ENCODE data around the gene CROT.

Gene CROT

DNA sequence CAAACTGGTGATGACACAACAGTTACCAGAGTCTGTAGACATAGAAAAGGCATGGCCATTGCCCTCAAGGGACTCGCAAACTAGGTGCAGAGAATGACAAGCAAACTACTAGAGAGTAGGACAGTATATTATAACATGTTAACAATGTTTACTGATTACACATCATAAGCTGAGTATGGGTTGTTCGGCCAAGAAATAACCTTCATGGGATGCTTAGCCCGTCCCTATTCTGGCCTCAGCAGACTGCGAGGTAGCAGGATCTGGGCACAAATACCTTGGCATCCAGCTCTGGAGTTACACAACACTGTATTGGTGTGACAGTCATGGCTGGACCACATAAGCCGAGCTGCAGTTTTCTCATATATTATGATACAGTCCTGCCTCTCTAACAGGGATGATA is 78.6 kb downstream of the CROT start:
- H3K4me3 ChIP-seq (ENCODE audit: low read depth, low read length), result no peak overlapping the region
- TF ChIP-seq, protein P1, sequence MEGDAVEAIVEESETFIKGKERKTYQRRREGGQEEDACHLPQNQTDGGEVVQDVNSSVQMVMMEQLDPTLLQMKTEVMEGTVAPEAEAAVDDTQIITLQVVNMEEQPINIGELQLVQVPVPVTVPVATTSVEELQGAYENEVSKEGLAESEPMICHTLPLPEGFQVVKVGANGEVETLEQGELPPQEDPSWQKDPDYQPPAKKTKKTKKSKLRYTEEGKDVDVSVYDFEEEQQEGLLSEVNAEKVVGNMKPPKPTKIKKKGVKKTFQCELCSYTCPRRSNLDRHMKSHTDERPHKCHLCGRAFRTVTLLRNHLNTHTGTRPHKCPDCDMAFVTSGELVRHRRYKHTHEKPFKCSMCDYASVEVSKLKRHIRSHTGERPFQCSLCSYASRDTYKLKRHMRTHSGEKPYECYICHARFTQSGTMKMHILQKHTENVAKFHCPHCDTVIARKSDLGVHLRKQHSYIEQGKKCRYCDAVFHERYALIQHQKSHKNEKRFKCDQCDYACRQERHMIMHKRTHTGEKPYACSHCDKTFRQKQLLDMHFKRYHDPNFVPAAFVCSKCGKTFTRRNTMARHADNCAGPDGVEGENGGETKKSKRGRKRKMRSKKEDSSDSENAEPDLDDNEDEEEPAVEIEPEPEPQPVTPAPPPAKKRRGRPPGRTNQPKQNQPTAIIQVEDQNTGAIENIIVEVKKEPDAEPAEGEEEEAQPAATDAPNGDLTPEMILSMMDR (IDR thresholded peaks at IDR 0.05; ENCODE audit: insufficient read depth, low read depth, low read length, missing control alignments), result no peak

GRCh38 chr7:87426160-87426559 is 80.7 kb downstream of the CROT start:
- no peak for DNase-seq (ENCODE audit: low read depth)
- TF ChIP-seq, protein P1 (IDR thresholded peaks at IDR 0.05; ENCODE audit: insufficient read depth, low read depth, low read length, missing control alignments), result no peak

More for the DNA sequence above, 78.6 kb downstream of the CROT start:
- no peak for DNase-seq (ENCODE audit: low read depth)

DNA sequence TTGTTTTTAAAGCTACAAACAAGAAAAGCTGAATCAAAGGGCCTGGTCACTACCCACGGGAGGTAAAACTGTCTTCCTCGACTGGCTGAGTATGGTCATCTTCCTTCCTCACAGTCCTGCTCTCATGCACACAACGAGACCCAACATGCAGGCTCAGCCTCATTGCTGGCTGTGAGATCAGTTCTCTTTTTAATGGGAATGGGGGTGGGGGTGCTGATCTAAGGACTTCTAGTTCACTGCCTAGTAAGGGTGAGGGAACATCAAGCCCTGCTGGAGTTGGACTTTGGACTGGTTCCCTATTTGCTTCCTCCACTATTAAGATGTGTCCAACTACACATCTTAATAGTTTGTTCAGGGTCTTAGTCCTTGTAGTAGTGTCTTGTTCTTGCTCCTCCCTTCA is 81.8 kb downstream of the CROT start:
- TF ChIP-seq, protein P1 (IDR thresholded peaks at IDR 0.05; ENCODE audit: insufficient read depth, low read depth, low read length, missing control alignments), result no peak

More at GRCh38 chr7:87426160-87426559, 80.7 kb downstream of the CROT start:
- H3K4me3 ChIP-seq (ENCODE audit: low read depth, low read length), result no peak overlapping the region

GRCh38 chr7:87432536-87432935 is 87.1 kb downstream of the CROT start:
- DNase-seq (ENCODE audit: low read depth), result no peak
- TF ChIP-seq, protein P1 (IDR thresholded peaks at IDR 0.05; ENCODE audit: insufficient read depth, low read depth, low read length, missing control alignments), result no peak
- H3K4me3 ChIP-seq (ENCODE audit: low read depth, low read length), result no peak overlapping the region

More for the DNA sequence above, 81.8 kb downstream of the CROT start:
- DNase-seq (ENCODE audit: low read depth), result no peak
- H3K4me3 ChIP-seq (ENCODE audit: low read depth, low read length), result no peak overlapping the region

DNA sequence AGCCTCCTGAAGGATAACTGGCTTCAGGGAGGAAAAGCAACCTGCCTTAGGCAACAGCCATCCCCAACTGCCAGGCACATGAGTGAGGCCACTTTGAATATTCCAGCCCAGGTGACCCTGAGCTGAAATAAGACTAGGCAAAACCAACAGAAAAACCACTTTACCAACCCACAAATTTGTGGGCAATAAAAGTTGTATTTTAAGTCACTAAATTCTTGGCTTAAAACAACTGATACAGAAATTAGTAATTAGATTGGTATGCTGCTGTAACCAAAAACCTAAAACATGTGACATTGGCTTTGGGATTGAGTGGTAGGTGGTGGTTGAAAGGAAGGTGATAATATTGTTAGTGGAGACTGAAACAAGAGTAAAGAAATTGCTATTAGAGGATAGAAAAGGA is 90.1 kb downstream of the CROT start:
- DNase-seq (ENCODE audit: low read depth), result no peak
- H3K4me3 ChIP-seq (ENCODE audit: low read depth, low read length), result no peak overlapping the region
- TF ChIP-seq, protein P1 (IDR thresholded peaks at IDR 0.05; ENCODE audit: insufficient read depth, low read depth, low read length, missing control alignments), result no peak

DNA sequence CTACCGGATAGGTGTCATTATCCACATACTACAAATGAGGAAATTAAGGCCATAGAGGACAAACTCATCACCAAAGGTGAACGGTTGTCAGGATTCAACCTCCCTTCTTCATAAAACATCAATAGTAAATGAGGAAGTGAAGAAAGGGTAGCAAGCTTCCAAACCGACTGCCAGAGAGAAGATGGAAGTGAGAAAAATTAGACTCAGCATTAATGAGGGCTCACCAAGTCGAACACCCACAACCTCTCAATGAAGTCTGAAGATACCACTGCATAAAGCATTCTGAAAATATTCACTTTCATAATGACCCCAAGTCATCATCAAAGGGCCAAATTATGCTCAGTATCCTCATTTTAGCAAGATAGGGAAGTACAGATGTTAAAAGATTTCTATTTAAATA is 100.4 kb downstream of the CROT start:
- TF ChIP-seq, protein P1 (IDR thresholded peaks at IDR 0.05; ENCODE audit: insufficient read depth, low read depth, low read length, missing control alignments), result no peak
- DNase-seq (ENCODE audit: low read depth), result peak; percentile 14

DNA sequence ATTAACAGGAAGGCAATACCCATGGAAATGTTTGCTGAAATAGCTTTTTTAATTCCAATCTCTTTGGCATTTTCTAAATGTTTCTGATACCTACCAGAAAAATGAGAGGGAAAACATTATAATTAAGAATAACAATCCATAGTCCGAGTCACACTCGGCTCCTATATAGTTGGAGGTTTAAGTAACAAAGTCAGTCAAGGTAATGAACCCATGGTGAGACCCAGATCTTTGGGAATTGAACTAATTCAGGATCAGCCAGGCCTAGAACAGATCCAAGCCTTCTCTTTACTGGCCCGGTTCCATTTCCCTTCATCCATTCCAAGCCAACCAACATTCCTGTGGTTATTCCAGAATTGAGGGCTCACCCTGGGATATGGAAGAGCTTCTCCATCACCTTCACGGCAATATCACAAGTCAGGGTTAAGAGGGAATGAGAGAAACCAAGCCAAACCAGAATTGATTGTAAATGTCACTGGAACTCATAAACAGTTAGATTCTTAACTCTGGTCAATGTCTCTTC is 101.7 kb downstream of the CROT start:
- H3K4me3 ChIP-seq (ENCODE audit: low read depth, low read length), result no peak overlapping the region
- DNase-seq (ENCODE audit: low read depth), result no peak
- TF ChIP-seq, protein P1 (IDR thresholded peaks at IDR 0.05; ENCODE audit: insufficient read depth, low read depth, low read length, missing control alignments), result no peak

More for the DNA sequence above, 100.4 kb downstream of the CROT start:
- H3K4me3 ChIP-seq (ENCODE audit: low read depth, low read length), result no peak overlapping the region

Measured in GM12865 (cell line).